Suppressor macrophage treated with lipopolysaccharide for 4 hours (primary cell): Measurements from ENCODE around the gene PROSER2.

Experiments used
- DNase-seq: peaks from one replicate; pipeline ENCODE4 v3.0.0-alpha.2; 2020

PROSER2 gene

DNA sequence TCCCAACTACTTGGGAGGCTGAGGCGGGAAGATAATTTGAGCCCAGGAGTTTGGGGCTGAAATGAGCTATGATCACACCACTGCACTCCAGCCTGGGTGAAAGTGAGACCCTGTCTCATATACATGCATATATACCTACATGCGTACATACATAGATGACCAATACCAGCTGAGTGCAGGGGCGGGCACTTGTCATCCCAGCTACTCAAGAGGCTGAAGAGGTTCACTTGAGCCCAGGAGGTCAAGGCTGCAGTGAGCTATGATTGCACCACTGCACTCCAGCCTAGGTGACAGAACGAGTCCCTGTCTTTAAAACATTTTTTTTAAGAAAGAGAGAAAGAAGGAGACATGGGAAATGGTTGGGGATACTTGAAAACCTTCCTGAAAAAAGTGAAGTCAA, 17.4 kb upstream of the PROSER2 start:
- no peak for DNase-seq

DNA sequence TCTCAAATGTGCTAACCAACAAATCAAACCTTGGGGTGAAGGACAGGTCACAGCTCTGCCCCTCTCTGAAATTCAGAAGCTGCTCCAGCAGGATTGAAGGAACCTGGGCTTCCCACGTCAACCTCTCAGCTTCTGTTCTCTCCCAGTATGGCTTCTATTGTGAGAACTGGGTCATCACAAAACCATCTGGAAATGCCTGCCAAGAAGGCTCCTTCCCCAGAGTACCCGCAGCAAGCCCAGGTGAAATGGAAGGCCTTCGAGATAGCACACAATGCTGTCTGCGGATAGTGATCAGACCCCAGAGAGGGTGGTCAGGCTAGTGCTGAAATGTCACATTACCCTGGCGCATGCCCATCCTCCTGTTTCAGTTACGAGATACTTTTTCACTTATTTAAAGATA, 16.4 kb upstream of the PROSER2 start:
- no peak for DNase-seq

DNA sequence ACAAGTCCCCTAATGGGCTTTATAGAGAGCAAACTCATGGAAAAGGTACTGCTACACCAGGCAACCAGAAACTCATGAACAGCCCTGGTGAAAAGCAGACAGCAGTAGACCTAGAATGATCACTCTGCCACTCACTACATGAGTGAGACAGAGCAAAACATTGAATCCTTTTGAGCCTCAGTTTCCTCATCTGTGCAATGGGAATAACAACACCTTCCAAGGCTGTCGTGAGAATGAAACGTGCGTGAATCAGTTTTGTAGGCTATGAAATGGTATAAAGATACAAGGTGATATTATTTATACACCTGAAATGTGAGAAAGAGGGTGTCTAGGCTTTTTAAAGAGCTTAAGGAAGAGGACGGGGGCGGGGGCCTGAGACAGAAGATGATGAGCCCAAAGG, 14.3 kb upstream of the PROSER2 start:
- no peak for DNase-seq

DNA sequence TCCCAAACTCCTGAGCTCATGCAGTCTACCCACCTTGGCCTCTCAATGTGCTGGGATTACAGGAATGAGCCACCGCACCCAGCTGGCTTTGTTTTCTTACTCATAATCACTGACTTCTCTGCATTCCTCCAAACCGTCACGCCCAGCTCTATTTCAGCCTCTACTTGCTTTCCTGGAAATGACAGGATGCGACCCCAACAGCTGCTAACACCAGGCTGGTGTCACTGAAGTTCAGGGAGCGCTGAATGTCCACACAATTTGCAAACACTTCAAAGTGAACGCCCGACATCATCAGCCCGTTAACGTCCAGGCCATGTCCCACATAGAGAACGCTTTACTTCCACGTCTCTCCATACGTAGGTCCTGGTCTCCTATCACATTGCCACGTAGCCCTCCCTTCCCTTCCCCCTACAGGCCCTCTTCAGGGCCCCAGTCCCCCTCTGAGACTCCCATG, 12.8 kb upstream of the PROSER2 start:
- no peak for DNase-seq

DNA sequence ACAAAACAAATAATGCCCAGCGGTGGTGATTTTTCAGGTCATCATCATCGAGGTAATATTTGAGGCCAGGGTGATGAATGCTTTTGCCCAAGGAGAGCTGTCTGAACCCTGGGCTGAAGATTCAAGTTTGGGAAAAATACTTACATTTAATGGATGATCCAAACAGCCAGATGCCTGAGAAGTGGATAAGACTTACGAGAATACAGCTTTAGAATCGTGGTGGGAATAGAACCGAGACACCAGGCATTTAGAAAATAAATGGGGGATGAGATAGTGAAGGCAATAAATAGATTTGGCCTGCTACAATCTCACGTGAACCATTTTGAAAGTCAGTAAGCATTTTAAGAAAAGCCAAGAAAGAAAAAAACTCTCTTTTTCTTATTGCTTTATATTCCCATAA, 12.2 kb upstream of the PROSER2 start:
- no peak for DNase-seq

DNA sequence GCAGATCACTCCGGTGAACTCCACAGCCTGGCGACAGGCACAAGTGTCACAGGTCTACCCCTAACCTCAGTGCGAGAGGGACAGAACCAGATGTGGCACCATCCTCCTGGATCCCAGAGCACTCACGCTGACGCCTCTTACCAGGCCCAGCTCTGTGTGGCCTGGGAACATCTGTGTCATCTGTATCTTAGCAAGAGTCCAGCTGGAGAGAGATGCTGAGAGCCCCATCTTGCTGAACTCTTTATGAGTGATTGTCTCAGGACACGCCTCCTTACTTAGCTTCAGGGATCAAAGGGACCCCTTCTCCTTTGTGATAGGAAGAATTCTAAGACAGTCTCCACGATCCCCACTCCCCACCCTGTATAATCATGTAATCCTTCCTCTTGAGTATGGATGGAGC, 10.0 kb upstream of the PROSER2 start:
- no peak for DNase-seq

DNA sequence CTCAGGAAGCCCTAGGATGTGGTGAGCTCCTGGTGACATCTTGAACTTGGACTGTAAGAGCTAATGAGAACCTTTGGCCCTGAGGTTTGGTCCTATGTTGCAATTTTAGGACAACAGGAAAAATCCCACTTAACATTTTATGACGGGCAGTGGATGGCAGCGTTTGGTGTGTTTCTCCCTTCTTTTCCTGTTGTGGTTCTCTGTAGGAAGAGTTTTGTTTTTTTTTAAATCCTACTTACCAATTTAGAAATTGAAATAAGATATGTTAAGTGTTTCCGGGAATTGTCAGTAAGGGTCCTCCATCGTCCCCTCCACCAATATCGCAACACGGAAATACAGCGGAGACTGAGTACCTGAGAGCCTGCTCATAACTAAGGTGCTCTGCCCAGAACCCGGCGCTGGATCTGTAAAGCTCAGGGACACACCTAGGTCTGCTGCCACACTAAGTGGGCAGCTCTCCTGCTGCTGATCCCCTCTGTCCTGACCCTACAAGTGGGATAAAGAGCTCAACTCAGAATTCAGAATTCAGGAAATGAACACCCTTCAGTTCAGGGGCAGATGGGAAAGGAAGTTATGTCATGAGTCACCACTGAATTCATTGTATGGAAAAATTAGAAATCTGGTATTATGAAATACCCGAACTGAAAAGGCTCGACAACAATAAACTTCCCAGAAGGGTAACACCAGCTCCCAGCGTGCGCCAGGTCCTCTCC, 9.1 kb upstream of the PROSER2 start:
- DNase-seq, result peak; percentile 62

DNA sequence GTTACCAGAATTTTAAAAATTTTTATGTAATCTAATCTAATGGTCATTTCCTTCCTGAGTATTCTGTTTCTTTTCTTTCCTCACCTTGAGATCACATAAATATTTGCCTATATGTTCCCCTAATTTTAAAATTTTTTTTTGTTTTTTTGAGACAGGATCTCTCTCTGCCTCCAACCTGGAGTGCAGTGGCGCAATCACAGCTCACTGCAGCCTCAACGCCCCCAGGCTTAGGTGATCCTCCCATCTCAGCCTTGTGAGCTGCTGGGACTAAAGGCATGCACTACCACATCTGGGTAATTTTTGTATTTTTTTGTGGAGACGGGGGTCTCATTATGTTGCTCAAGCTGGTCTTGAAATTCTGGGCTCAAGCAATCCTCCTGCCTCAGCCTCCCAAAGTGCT, 4.1 kb upstream of the PROSER2 start:
- DNase-seq, result no peak

DNA sequence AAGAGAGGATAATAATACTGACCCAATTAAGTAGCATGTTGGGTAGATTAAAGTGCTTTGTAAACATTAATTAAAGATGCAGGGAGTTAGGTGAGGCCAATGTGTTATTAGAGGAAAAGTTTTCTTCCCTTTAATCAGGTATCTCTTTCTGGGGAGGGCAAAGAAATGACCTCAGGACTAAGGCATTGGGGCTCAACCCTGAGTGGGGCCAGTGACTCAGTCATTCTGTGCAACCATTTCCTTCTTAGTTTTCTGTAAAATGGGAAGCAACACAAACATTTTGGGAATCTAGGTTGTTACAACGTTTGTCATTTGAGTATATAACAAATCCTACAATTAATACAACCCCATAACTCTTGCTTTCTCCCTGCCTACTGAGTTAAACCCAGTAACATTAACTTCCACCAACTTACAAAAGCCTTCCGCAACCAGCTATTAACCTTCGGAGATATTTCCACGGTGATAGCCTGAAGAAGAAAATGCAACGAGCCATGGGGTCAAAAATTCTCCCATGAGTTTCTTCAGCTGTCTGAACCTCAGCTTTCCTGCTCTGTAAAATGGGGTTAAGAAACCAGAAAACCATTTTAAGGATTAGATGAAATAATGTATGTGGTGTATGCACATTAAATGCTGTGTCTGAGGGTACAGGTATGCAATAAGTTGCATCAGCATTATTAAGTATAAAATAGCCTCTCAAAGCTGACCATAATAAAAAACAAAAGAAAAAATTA, 965 bp upstream of the PROSER2 start:
- DNase-seq, result no peak

DNA sequence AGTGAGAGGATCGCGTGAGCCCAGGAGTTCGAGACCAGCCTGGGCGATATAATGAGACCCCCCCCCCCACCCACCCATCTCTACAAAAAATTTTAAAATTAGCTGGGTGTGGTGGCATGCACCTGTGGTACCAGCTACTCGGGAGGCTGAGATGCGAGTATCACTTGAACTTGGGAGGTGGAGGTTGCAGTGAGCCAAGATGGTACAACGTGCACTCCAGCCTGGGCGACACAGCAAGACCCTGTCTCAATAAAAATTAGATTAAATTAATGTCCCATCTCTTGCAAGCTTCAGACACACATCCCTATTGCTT, 391 bp upstream of the PROSER2 start:
- DNase-seq, result no peak

DNA sequence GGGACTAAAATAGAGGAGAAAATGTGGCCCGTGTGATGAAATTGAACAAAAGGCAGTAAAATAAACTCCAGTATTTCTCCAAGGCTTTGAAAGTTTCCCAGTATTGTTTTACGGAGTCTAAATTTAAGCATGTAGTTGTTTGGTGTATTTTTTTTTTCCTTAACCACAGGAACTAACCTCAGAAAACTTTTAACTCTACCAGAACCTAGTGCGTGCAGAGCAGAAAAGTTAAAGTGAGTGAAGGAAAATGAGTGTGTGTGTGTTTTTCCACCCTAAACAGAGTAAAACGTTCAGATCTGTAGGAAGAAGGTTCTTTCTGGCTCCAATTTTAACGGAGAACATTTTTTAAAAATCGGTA, 812 bp downstream of the PROSER2 start:
- no peak for DNase-seq

DNA sequence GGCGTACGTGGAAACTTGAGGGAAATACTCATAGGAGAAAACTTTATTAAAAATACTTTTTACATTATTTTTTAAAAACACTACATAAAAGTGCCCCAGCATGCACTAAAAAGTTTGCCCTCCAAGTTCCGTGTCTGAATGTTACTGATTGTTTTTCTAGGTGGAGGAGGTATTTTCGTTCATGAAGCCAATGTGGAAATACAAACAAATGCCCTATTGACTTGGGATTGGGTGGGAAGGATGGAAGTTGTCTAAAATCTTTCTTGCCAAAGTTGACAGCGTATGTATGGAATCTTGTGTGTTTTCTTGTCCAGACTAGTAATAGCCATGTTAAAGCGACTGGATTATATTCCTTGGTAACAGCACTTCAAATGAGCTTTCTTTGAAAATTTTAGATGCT, 1.2 kb downstream of the PROSER2 start:
- DNase-seq, result no peak

DNA sequence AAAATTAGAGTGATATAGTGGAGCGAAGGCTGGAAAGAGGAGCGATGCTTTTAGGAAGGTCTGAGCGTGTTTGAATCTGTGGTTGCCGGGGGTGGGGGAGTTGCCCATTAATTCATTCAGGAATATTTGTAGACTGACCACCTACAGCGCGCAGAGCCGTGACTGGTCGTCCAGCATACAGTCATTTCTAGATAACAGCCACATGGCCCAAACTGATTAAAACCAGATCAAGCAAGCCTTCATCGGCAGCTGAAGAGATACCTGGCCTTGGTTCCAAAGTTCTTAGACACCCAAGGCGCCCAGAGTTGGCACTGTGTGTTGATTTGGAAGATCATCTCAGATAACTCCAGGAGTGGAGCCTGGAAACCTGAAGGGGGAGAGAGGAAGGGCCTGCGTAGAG, 1.7 kb downstream of the PROSER2 start:
- no peak for DNase-seq

DNA sequence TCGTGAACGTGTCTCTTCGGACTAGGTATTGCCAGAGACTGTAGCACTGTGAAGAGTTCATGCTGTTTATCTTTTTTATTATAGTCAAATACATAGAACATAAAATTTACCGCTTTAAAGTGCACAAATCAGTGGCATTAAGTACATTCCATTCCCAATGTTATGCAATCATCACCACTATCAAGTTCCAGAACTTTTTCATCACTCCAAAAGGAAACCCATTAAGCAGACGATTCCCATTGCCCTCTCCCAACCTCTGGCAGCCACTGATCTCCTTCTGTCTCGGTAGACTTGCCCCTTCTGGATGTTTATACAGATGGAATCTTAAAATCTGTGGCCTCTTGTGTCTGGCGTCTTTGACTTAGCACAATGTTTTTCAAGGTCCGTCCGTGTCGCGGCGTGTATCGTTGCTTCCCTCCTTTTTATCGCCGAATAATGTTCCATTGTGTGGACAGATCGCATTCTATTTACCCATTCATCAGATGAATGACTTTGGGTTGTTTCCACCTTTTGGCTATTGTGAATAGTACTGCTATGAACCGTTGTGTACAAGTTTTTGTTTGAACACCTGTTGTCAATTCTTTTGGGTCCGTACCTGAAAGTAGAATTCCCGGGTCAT, 2.7 kb downstream of the PROSER2 start:
- DNase-seq, result no peak

DNA sequence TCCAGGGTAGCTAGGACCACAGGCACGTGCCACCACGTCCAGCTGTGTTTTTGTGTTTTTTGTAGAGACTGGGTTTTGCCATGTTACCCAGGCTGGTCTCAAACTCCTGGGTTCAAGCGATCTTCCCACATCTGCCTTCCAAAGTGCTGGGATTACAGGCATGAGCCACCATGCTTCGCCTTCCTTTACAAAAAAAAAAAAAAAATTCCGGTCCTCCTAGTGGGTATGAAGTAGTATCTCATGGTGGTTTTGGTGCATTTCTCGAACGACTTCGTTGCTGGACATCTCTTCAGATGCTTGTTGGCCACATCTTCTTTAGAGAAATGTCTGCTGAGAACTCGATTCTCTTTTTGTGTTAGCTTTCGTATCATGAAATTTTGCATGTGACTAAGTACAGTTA, 3.9 kb downstream of the PROSER2 start:
- no peak for DNase-seq

DNA sequence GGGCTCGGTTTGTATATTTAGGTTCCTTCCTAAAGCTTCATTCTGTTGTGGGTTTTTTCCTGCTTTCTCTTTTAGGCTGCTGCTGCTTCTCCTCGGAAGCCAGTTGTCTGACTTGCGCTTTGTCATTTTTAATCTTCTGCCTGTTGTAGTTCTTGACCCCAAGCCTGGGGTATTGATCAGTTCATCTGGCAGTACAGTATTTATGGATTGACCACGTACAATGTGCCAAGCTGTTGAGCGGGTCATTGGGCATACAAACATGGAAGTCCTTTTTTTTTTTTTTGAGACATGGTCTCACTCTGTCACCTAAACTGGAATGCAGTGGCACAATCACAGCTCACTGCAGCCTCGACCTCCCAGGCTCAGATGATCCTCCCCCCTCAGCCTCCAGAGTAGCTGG, 4.3 kb downstream of the PROSER2 start:
- no peak for DNase-seq

DNA sequence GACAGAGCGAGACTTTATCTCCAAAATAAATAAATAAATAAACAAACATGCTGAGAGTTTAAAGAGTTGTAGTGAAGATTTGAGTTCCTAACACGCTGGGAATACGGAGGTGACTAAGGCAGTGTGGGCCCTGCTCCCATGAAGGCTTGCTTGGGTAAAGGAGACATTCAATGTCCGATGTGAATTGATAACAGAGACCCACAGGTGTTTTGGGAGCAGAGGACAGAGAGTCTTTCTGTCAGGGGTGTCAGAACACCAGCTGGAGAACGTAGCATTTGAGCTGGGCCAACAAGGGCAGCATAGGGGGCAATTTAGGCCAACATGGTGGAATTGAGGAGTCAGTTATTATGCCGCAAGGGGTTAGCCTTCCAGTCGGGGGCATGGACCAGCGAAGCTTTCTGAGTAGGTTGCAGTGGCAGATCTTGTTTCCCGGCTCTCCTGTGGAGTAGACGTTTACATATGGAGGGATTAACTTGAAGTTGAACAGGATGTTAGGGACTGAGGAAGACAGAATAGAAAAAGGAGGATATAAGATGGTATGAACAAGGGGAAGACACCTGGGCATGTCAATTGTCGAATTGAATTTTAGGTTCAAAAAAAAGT, 5.6 kb downstream of the PROSER2 start:
- no peak for DNase-seq

DNA sequence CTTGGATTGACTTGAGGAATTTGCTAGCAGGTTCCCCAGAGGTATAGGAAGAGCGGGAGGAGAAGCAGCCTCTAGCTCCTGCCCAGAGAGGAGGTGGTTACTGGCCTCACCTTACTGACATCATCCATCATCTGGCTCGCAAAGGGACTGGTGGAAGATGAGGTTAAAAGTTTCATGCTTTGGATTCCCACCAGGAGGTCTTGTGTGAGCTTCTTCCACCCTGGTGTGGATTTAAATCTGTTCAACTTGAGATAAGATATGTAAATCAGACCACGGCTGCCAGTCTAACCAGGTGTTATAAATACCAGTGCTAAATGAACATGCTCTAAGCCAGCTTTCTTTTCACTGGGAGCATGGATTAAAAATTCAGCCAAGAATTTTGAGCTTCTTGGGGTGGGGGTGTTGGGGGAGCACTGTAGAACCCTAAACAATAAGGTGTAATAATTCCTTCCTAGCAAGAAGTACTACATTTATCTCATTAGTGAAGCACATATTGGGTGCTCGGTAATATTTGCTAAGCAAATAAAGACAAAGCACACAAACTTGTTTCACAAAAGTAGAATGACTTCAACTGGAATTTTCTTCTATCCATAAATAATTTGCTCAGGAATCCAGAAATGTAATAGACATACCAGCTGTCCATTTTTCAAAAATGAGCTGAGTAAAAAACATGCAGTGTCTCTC, 7.8 kb downstream of the PROSER2 start:
- DNase-seq, result no peak

DNA sequence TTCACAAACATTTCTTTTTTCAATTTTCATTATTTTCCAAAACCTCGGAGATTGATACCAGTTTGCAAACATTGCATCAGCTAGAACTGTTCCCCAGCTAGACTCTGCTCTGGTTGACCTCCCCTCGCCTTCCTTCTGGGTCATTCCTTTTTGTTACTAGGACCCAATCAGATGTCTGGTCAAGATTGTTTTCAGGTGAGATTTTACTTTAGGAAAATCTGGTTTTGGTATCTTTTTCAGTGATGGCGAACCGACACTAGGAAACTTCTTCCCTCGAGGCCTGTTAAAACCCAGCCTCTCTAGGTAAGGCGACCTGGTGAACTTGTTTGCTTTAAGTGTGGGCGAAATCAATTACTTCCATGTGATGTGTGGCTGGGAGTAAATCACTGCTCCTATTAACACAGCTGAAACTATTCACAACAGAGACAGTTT, 8.4 kb downstream of the PROSER2 start:
- DNase-seq, result no peak

DNA sequence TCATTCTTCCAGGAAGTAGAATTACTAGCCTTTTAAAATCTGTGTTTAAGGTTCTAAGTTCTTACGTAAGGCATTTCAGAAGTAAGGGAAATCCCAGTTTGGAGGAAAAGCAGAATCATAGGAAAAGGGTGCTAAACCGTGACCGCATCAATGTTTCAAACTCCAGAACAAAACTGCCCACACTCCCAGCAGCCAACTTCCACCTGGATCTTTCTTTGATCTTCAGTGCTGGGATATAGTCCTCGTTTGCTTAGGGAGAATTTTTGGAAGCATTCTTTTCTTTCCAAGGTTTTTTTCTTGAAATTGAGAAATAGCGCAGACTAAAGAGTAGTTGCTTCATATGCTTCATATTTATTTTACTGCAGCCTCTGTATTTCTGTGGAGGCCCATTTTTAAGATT, 8.9 kb downstream of the PROSER2 start:
- DNase-seq, result no peak

DNA sequence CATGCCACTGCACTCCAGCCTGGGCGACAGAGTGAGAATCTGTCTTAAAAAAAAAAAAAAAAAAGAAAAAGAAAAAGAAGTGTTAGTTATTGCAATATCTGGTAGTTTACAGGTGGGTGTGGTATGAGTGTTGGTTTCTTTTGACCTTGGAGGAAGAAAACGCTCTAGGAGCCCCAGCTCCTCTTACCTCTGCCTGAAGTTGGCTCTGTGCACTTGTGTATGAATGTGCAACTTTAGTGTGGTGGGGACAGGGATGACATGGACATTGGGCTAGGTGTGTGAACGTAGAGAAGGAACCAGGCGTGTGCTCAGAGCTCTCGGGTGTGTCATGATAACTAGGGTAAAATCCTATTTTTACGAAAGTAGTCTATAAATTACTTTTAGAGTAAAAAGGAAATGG, 11.9 kb downstream of the PROSER2 start:
- DNase-seq, result no peak

DNA sequence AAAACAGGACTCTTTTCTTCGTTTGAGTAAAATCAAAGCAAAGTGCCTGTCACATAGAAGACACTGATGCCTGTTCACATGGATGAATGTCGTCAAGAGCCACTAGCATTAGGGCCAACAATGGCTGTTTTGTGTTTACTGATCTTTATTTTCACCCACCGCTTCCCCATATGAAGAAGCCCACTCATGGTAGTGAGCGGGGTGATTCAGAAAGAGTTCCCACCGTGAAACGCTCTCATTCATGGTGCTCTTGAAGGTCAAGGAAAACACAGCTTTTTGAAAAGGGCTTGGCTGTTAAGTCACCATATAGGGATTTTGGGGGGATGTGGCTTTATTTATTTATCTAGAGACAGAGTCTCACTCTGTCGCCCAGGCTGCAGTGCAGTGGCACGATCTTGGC, 12.5 kb downstream of the PROSER2 start:
- no peak for DNase-seq

DNA sequence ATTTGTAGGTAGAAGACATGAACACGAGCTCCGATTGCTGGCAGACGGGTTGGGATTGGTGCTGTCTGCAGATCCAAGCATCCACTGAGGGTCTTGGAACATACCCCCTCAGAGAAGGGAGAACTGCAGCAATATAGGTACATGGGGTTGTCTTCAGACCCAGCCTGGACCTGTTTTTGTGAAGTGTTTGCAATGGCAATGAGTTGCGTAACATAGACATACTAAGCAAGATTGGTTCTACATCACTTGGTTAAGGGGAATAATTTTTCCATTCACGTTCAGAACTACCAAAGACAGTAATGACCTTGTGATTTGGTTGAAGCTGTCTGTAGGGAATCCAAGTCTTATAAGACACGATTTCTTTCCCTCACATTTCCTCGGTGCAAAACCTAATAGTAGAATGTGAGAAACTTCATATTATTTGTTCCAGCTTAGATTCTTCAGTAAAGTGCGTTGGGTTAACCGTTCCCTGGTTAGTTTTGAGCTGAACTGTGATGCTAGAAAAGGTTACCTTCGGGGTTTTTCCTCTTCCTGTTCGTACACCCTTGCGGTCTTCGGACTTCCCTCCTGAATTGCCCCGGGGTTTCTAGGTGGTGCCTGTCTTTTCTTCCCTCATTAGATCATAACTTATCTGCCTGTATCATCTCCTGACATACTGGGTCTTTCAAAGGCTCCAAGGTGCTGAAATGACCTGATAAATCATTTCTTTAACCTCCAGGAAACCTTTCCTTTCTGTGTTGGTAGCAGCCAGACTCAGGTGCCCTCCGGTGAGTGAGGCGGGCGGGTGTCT, 14.4 kb downstream of the PROSER2 start:
- no peak for DNase-seq
